EL (cell line): ENCODE data around the gene TPM1.
"Not testable (repeated sequence)": the region's sequence is repeated elsewhere in the genome, so short reads cannot be mapped to it uniquely, and the experiment has no call there.

Experiments
- DNase-seq: peaks from one replicate; pipeline ENCODE4 v3.0.0-alpha.2; 2016

The TPM1 gene

GRCh38 chr15:63075984-63076713, 33.6 kb downstream of the TPM1 start:
- DNase-seq = no peak

GRCh38 chr15:63076714-63077046, 34.1 kb downstream of the TPM1 start:
- DNase-seq = no peak

GRCh38 chr15:63077952-63078351, 35.4 kb downstream of the TPM1 start:
- no peak for DNase-seq

- DNase-seq = peak; percentile 66
Observed at GRCh38 chr15:63079947-63080626, 37.5 kb downstream of the TPM1 start.

- DNase-seq = no peak
Observed at GRCh38 chr15:63080634-63081250, 38.2 kb downstream of the TPM1 start.

GRCh38 chr15:63082366-63082765, 39.8 kb downstream of the TPM1 start:
- no peak for DNase-seq

- no peak for DNase-seq
Observed at GRCh38 chr15:63083044-63083443, 40.5 kb downstream of the TPM1 start.

- DNase-seq = no peak
Observed at GRCh38 chr15:63083541-63083940, 41.0 kb downstream of the TPM1 start.

GRCh38 chr15:63084806-63085205, 42.3 kb downstream of the TPM1 start:
- DNase-seq = no peak

GRCh38 chr15:63085289-63085688, 42.7 kb downstream of the TPM1 start:
- DNase-seq = no peak

- no peak for DNase-seq
Observed at GRCh38 chr15:63086271-63086670, 43.7 kb downstream of the TPM1 start.

GRCh38 chr15:63086947-63087346, 44.4 kb downstream of the TPM1 start:
- DNase-seq = no peak

GRCh38 chr15:63088533-63089245, 46.1 kb downstream of the TPM1 start:
- DNase-seq = no peak

- peak; percentile 96 for DNase-seq
Observed at GRCh38 chr15:63089260-63090043, 46.9 kb downstream of the TPM1 start.

GRCh38 chr15:63090472-63090871, 47.9 kb downstream of the TPM1 start:
- DNase-seq = no peak

- DNase-seq = no peak
Observed at GRCh38 chr15:63090887-63091286, 48.3 kb downstream of the TPM1 start.

GRCh38 chr15:63091679-63092446, 49.3 kb downstream of the TPM1 start:
- DNase-seq = no peak

GRCh38 chr15:63093486-63094205, 51.1 kb downstream of the TPM1 start:
- DNase-seq = peak; percentile 75

GRCh38 chr15:63094495-63094931, 52.0 kb downstream of the TPM1 start:
- DNase-seq = peak; percentile 84

- no peak for DNase-seq
Observed at GRCh38 chr15:63096178-63096577, 53.6 kb downstream of the TPM1 start.

GRCh38 chr15:63098901-63099300, 56.4 kb downstream of the TPM1 start:
- DNase-seq = not testable (repeated sequence)
